ENCODE results near the gene CALML5.

DNA sequence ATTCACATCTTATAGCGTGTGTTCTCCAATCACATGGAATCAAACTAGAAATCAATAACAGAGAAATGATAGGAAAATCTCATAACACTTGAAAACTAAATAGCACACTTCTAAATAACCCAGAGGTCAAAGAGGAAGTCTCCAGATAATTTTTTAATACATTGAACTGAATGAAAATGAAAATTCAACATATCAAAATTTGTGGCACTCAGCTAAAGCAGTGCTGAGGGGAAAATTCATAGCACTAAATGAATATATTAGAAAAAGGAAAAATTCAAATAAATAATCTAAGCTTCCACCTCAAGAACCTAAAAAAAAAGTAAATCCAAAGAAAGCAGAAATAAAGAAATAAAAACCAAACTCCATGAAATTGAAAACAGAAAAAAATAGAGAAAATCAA, 42.7 kb upstream of the CALML5 start:
- no peak for TF ChIP-seq CTCF (IDR thresholded peaks at IDR 0.05; ENCODE audit: insufficient read depth, low read length)
- no peak for TF ChIP-seq REST (IDR thresholded peaks at IDR 0.05; ENCODE audit: insufficient replicate concordance, low read depth)
- no peak for TF ChIP-seq POLR2AphosphoS5 (IDR thresholded peaks at IDR 0.05; ENCODE audit: low read depth)
